ENCODE data around the gene TNNI3K. TPM values are rescaled to one million over a fixed set of nuclear protein-coding genes. Genes with fewer than 3 reads are reported as not detected.

TNNI3K gene
- total and polyA plus RNA-seq, 2 of the 8 experiments (the other 6 are each of a cell fraction or from before 2014, with no cell fraction given) = 0.41 to 0.48 TPM

GRCh38 chr1:74496669-74497068 is 261.5 kb downstream of the TNNI3K start (continued):
- TF ChIP-seq TAF7 (optimal IDR thresholded peaks at IDR 0.05; ENCODE audit: borderline replicate concordance, low read depth, low read length) (no peak), FOSL1 (IDR thresholded peaks at IDR 0.05; ENCODE audit: insufficient read depth, low read depth, low read length) (no peak), SIRT6 (IDR thresholded peaks at IDR 0.05; ENCODE audit: low read length) (no peak), CTBP2 (IDR thresholded peaks at IDR 0.05; ENCODE audit: borderline replicate concordance, insufficient read depth, insufficient read length, low read length) (no peak), SP4 (IDR thresholded peaks at IDR 0.05; ENCODE audit: low read length) (no peak), POLR2A (IDR thresholded peaks at IDR 0.05; ENCODE audit: control extremely low read depth in 1 of 2, low read depth in 2 of 2, low read length in 2 of 2) (no peak), BCL11A (IDR thresholded peaks at IDR 0.05; ENCODE audit: low read depth in 2 of 2, low read length in 2 of 2) (no peak), SIX5 (IDR thresholded peaks at IDR 0.05; ENCODE audit: low read depth, low read length) (no peak), TEAD4 (IDR thresholded peaks at IDR 0.05; ENCODE audit: low read depth, low read length) (no peak), EGR1 (IDR thresholded peaks at IDR 0.05; ENCODE audit: borderline replicate concordance, low read depth, low read length) (no peak), EZH2 (IDR thresholded peaks at IDR 0.05; ENCODE audit: low read depth, low read length, severe bottlenecking) (no peak), CTCF (IDR thresholded peaks at IDR 0.05; ENCODE audit: control extremely low read depth in 1 of 3, insufficient read depth in 1 of 3, low read depth in 1 of 3, low read length in 3 of 3) (no peak), SP2 (IDR thresholded peaks at IDR 0.05; ENCODE audit: low read length) (no peak), CREB1 (IDR thresholded peaks at IDR 0.05) (no peak), NANOG (IDR thresholded peaks at IDR 0.05; ENCODE audit: insufficient read depth, low read depth, low read length, poor library complexity, severe bottlenecking) (no peak)

Data from H1 (cell line).